Measurements from ENCODE around the gene LAIR1.

- TF ChIP-seq POLR2A (IDR thresholded peaks at IDR 0.05) = no peak
- no peak for TF ChIP-seq CTCF (IDR thresholded peaks at IDR 0.05)
Observed at GRCh38 chr19:54408456-54409026, 43.8 kb upstream of the LAIR1 start.
